Lung microvascular endothelial cell (primary cell): Measurements from ENCODE around the gene GSX1. TPM values are rescaled to one million over a fixed set of nuclear protein-coding genes. Genes with fewer than 3 reads are reported as not detected.
"Not testable (repeated sequence)": the region's sequence is repeated elsewhere in the genome, so short reads cannot be mapped to it uniquely, and the experiment has no call there.

Experiments used
- DNase-seq, 2 donors: peaks; one replicate each; pipeline versions ENCODE4 v3.0.0 to v3.0.0-alpha.2; 2010; ENCODE audit warnings: low read depth in 2 of 2
- total RNA-seq: library from RNA; depleted of rRNA; stranded (reverse); fragments of >200 nt; gene quantifications from 2 replicates; pipeline ENCODE4 v1.2.1, GENCODE V29; 2014

Gene GSX1
- total RNA-seq, 1 donor from 2014 or later: not detected

DNA sequence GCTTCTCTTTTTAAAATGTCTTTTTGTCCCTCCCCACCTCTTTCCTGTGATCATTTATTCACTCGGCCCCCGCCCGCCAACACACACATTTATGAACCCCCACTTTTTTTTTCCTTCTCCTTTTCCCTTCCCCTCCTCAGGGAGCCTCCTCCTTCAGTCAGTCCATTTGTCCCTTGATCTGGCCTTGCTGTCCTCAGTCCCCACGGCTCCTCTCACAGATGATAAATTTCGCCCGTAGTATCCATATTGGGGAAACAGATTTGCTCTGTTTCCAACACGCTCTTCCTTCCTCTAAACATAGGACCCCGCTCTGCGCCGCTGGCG is 2.0 kb downstream of the GSX1 start:
- no peak for DNase-seq

DNA sequence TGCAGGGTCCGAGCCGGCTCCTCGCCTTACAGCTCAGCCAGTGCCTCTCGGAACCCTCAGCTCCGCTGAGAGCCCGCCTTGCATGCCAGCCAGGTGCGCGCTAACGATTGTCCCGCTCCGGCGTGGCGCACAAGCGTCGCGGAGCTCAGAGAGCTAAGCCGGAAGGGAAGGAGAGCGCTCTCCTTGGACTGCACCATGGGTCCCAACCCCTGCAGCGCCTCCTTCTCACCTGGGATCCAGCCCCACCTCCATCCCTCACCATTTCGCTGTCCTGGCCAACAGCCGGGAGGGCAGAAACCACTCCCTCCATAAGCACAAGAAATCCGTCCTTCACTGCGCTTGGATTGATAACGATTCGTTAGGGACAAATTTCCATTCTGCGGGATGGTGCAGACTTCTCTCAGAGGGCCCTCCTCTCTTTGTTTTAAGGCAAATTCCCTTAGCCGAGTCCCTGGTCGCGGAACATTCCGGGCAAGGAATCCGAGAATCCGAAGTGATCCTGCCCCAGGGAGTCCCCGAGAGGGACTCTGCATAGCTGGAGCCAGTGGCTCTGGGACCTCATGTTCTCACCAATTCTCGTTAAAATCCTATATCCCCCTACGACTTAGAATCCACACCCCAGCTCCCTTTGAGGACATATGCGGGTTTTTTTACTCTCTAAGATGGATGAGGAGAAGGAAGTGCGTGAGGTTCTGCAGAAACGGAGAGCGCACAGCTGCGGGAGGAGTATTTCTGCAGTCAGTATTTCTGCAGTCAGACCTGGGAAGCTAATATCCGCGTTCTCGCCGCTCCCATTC is 2.8 kb downstream of the GSX1 start:
- no peak for DNase-seq

GRCh38 chr13:27795718-27796019 is 3.4 kb downstream of the GSX1 start:
- DNase-seq: no peak

DNA sequence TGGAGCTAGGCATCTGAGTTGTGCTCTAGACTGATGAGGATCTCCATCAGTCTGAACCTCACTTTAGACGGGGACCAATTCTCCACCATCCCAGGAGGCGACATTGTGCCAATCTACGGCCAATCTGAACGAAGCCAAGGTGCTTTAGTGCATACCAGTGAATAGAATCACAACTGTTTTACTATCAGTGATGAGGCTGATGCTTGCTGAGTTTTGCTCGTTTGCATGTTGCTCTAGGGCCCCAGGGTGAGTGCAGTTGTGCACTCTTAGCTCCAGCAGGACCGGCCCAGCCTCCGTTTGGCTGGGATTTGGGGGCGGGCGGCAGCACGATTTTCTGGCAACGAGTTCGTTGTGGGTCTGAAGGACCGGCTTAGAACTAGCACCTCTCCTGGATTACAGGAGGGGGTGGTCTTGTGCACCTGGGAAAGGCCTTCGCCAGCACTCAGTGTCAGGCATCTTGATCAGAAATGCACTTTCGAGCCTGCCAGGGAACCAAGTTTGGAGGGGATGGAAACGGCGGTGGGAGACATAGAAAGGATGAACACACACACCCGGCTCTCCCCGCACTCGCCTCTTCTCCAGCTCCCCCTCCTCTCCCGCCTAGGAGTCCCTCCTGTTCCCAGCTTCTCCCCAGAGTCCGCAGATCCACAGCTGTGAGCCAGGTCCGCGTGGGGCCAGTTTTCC is 4.4 kb downstream of the GSX1 start:
- DNase-seq: no peak

DNA sequence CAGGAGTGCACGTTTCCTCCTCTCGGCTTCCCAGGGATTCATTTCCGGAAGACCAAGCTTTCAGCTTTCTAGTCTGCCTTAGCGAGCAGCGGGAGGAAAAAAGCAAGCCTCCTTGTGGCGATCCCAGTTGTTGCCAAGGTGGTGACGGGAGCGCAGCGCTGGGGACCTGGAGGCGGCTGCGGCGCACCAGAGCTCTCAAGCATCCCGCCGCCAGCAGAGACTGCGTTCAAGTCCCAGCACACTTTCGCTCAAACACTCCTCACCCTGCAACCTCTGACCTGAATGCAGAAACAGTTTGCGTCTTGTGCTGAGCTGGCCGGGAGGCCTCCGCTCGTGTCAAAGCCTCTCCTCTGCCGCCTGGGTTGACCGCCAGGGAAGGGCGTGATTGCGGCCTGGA is 4.9 kb downstream of the GSX1 start:
- peak in 1 of 2 donors; percentile 44 for DNase-seq

DNA sequence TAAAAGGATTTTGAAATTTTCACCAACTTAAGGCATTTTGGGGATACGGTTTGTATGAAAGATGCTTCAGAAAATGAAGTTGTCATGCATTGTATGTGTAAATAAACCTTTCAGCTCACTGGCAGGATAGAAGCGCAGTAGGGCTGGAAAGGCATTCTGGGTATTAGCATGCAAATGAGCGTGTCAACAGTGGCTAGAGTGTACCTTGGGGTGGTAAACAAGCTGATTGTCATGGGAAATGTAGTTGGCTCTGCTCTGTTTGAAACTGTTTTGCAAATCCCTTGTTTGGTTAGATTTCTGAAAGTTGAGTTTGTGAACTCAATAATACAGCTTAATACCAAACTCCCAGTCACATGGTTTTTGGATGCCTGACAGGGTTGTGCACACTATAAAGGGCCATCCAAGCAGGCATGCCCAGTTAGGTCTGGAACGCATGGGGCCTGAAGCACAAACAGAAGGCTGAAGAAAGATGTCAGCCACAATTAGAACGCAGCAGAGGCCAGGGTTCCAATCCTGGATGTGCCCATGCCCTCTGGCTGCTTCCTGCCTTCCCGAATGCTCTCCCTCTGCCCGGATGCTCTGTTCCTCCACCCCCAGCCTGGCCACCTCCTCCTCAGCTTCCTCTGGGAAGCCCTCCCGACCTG is 14.6 kb downstream of the GSX1 start:
- no peak for DNase-seq

DNA sequence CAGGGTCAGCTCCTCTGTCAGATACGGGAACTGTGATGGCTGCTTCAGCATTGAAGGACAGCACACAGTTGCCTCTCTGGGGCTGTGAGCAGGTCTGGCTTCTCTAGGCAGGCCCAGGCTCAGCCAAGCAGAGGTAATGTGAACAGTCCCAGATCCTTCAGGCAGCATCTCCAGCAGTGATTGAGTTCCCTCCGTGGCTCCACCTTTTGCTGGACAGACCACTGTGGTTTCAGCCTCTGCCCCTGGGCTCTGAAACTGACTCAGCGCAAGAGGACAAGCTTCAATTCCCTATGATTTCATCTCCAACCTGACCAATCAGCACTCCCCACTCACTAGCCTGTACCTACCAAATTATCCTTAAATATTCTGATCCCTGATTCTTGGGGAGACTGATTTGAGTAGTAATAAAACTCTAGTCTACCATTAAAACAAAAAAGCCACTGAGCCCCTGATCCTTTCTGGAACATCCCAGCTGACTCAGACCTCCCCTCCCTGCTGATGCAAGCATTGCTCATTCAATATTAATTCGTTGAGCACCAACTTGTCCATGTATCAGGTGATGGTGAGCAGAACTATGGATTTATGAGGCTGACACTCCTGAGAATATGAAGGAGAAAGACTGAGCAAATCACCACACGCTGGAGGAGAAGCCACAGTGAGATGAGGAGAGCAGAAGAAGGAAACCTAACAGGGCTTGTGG is 16.7 kb downstream of the GSX1 start:
- no peak for DNase-seq

DNA sequence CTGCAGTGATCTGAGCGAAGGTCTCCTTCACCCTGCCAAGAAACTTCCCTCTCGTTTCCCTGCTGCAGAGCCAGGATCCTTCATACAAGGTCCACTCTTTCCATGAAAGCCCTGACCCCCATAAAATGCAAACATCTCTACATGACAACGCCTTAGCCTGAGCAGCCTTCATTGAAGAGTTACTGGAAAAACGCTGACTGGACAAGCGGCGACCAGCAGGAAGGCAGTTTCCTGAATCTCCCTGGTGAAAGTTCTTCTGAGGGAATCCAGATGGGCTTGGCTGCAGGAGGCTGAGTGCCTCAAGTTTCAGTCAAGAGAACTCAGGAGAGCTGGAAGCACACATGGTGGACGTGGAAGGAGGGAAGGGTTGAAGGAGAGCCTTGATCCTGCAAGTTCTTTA is 17.7 kb downstream of the GSX1 start:
- DNase-seq: no peak

DNA sequence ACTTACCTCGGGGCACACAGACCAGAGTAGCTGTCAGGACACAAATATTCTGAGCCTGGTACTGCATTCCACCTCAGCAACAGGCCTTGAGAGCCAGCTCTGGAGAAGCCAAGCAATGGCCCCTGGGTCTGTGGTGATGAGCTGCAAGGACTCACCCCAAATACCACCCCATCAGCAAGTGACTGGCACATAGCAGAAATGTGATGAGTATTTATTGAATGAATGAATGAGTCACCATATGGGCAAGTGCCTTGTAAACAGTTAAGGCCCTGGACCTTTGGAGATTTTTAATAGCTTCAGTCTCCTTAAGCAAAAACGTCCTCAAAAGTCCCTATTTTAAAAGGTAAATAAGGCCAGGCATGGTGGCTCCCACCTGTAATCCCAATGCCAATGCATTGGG is 18.2 kb downstream of the GSX1 start:
- no peak for DNase-seq

DNA sequence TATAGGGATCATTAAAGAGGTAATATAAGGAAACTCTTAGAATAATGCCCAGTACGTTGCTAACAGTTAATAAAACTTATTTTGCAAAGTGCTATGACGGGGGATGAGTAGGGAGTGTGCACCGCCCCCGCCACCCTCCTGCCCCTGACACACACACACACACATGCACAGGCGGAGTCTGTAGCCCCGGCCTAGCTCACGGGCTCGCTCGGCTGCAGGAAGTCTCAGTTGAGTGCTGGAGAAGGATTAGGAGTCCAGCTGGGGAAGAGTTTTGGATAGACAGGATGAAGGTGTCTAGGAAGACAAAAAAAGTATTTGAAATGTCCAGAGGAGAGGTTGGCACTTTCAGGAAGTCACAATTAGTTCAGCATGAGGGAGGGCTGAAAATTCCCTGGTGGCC is 21.5 kb downstream of the GSX1 start:
- DNase-seq: no peak

- not testable (repeated sequence) for DNase-seq
Measured at GRCh38 chr13:27817832-27818231, 25.5 kb downstream of the GSX1 start.

- DNase-seq: no peak
Measured at GRCh38 chr13:27820524-27821482, 28.5 kb downstream of the GSX1 start.

DNA sequence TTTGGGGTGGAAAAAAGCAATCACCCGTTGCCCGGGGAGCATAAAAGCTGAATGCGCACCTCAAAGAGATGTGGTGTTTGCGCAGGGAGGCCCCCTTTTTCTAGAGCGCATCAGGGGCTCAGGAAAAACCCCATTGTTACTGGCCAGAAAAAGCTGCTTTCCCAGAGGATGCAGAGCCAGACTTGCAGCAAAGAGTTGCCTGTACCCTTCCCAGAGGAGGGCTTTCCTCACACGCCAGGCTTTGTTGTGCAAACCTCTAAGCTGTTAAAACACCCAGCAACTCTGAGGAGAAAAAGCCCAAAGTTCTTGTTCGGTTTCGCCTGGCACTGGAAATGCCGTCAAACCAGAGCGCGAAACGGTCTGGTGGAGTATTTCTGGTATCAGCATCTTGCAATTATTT is 29.3 kb downstream of the GSX1 start:
- no peak for DNase-seq

GRCh38 chr13:27822258-27822872 is 30.1 kb downstream of the GSX1 start:
- peak in 1 of 2 donors; percentile 11 for DNase-seq

DNA sequence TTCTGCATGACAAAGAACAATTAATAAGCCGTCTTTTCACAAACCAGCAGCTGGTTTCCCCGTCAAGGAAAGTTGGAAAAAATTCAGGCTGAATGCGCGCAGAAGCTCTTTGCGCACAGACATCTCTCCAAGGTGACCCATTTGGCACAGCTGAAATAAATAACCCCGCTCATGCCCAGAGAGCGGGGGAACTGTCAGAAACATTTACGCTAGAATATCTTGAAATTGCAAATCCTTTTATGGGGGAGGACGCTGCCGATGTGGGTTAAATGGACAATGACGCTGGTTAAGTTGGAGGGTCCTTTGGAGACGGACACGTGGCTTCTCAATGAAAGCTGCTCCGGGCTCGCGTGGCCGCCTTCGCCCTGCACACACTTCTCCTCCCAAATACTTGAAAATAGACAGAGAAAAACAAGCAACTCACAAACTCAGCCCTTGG is 30.6 kb downstream of the GSX1 start:
- peak; percentile 11 to 28 for DNase-seq

- no peak for DNase-seq
Measured at GRCh38 chr13:27824121-27824520, 31.8 kb downstream of the GSX1 start.

DNA sequence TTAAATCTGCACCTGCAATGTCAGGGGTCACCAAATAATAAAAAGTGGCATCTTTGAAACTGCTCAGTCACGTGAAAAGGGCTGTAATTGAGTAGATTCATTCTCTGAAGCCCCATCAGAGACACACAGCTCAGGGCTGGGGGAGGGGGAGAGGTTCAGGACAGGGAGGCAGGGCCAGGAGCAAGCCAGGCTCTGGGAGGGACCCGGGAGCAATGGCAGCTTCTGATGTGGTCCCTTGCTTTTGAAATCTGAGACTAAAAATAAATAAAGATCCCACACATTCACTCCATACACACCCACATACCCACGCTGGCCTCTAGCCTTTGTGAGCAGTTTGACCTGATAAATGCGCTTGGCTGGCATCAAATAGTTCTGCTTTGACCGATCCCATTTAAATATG is 32.8 kb downstream of the GSX1 start:
- DNase-seq: no peak

DNA sequence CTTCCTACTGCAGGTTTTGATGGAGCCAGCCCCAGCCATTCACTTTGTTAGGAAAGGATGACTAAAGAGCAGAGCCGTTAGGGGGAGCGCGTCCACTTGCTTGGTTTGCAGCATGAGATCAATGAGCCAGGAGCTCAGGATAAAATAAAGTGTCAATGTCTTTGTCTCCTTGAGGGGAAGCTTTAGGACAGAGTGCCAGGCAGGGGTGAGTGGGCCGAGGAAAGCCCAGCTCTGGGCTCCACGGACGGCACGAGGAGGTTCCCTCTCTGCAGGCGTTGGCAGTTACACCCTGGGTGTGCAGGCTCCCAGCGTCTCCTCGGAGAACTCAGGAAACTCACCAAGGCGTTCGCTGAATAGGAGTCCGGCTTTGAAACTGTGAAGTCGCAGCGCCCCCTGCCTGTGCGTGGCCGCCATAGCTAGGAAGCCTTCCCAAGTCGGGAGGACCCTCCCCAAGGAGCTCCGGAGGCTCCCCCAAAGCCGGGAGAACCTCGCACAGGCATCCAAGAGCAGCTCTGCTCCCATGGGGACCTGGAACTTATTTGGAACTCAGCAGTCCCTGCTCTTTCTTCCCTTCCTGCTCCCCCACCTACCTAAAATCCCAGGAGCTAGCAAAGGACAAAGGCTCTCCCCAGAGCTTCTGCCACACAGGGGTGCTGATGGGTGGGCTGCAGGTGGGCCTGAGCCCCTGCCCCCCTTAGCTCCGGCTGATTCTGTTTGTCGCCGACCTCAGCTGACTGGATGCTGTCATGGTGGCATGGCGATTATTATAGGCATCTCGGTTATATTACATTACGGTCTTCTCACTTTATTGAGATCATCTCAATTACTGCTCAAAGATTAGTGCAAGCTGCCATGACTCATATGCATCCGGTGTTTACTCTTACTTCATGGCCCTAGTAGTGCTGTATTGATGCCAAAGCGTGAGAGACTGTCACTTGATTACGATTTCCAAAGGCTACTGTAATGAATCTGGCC is 34.4 kb downstream of the GSX1 start:
- peak; percentile 76 to 88 for DNase-seq

GRCh38 chr13:27827646-27828045 is 35.4 kb downstream of the GSX1 start:
- no peak for DNase-seq
